Neural cell (in vitro differentiated cells): ENCODE results near the gene YKT6. TPM values are rescaled to one million over a fixed set of nuclear protein-coding genes. Genes with fewer than 3 reads are reported as not detected.

ENCODE experiments used
- H2AFZ ChIP-seq: fragments of 200-600, 300-800 bp; sonication (generic), shearing (Covaris generic); 2 replicates; pipeline ENCODE4 v1.6.0; 2014; ENCODE audit warnings: low read depth, mild to moderate bottlenecking, antibody characterized with exemption, low read length, moderate library complexity
- H3F3A ChIP-seq: fragments of 200-600 bp; shearing (Covaris generic); 2 replicates; pipeline ENCODE4 v1.6.1; 2016; ENCODE audit warnings: mild to moderate bottlenecking, moderate library complexity, mixed read lengths, antibody characterized with exemption, low read length; ENCODE audit not compliant: insufficient read depth, poor library complexity, severe bottlenecking
- H3K27ac ChIP-seq: fragments of 200-600, 300-800 bp; sonication (generic), shearing (Covaris generic); 2 replicates; pipeline ENCODE4 v1.5.1; 2014; ENCODE audit warnings: mild to moderate bottlenecking, low read length, moderate library complexity
- H3K27me3 ChIP-seq: fragments of 300-800, 200-600 bp; sonication (generic), shearing (Covaris generic); 2 replicates; pipeline ENCODE4 v1.6.0; 2014; ENCODE audit warnings: mild to moderate bottlenecking, low read depth, low read length, moderate library complexity; ENCODE audit not compliant: insufficient read depth
- H3K36me3 ChIP-seq: fragments of 300-800, 200-600 bp; sonication (generic), shearing (Covaris generic); 2 replicates; pipeline ENCODE4 v1.5.1; 2014; ENCODE audit warnings: mild to moderate bottlenecking, antibody characterized with exemption, low read length, moderate library complexity; ENCODE audit not compliant: insufficient read depth
- H3K4me2 ChIP-seq: fragments of 300-800, 200-600 bp; sonication (generic), shearing (Covaris generic); 2 replicates; pipeline ENCODE4 v1.6.0; 2014; ENCODE audit warnings: mild to moderate bottlenecking, low read length
- H3K4me3 ChIP-seq: fragments of 300-800, 200-600 bp; sonication (generic), shearing (Covaris generic); 2 replicates; pipeline ENCODE4 v1.5.1; 2014; ENCODE audit warnings: mild to moderate bottlenecking, low read length, moderate library complexity
- H3K79me2 ChIP-seq: fragments of 200-600 bp; shearing (Covaris generic); replicated peaks from 2 replicates; pipeline ENCODE4 v1.6.0; 2014; ENCODE audit warnings: mild to moderate bottlenecking, low read length, moderate library complexity; ENCODE audit not compliant: insufficient read depth
- H3K9ac ChIP-seq: fragments of 300-800, 200-600 bp; sonication (generic), shearing (Covaris generic); 2 replicates; pipeline ENCODE4 v1.6.1; 2016; ENCODE audit warnings: mild to moderate bottlenecking, low read length, mixed read lengths
- H3K9me2 ChIP-seq: fragments of 200-600 bp; shearing (Covaris generic); 2 replicates; pipeline ENCODE4 v1.6.1; 2016; ENCODE audit warnings: mild to moderate bottlenecking, low read length, mixed read lengths; ENCODE audit not compliant: insufficient read depth
- H3K9me3 ChIP-seq: fragments of 200-600, 300-800 bp; sonication (generic), shearing (Covaris generic); 2 replicates; pipeline ENCODE4 v1.6.1; 2016; ENCODE audit warnings: mild to moderate bottlenecking, mixed run types, low read length, moderate library complexity, mixed read lengths
- H4K20me1 ChIP-seq: fragments of 200-600 bp; shearing (Covaris generic); 2 replicates; pipeline ENCODE4 v1.6.1; 2016; ENCODE audit warnings: mild to moderate bottlenecking, mixed run types; ENCODE audit not compliant: insufficient read depth
- CTCF ChIP-seq: fragments of 450-650 bp; IDR thresholded peaks from 2 replicates; pipeline ENCODE4 v1.5.1; 2014; ENCODE audit warnings: antibody characterized with exemption, mild to moderate bottlenecking, moderate library complexity; ENCODE audit not compliant: poor library complexity, severe bottlenecking
- EP300 ChIP-seq: fragments of 450-650 bp; conservative IDR thresholded peaks from 2 replicates; pipeline ENCODE4 v1.6.1; 2014; ENCODE audit warnings: antibody characterized with exemption, mild to moderate bottlenecking, moderate library complexity; ENCODE audit not compliant: poor library complexity, severe bottlenecking
- EZH2 ChIP-seq: fragments of 200-600, 300-800 bp; shearing (Covaris generic), sonication (generic); IDR thresholded peaks from 2 replicates; pipeline ENCODE4 v1.6.1; 2014; ENCODE audit warnings: antibody characterized with exemption, low read length, borderline replicate concordance, mild to moderate bottlenecking; ENCODE audit not compliant: insufficient read depth, poor library complexity, severe bottlenecking
- MXI1 ChIP-seq: fragments of 450-650 bp; conservative IDR thresholded peaks from 2 replicates; pipeline ENCODE4 v1.6.1; 2014; ENCODE audit warnings: antibody characterized with exemption, mild to moderate bottlenecking; ENCODE audit not compliant: poor library complexity, severe bottlenecking
- POLR2AphosphoS5 ChIP-seq: IDR thresholded peaks from 2 replicates; pipeline ENCODE4 v1.6.1; 2012
- RAD21 ChIP-seq: fragments of 450-650 bp; conservative IDR thresholded peaks from 2 replicates; pipeline ENCODE4 v1.6.1; 2014; ENCODE audit warnings: antibody characterized with exemption, mild to moderate bottlenecking, moderate library complexity
- SMC3 ChIP-seq: fragments of 450-650 bp; conservative IDR thresholded peaks from 2 replicates; pipeline ENCODE4 v1.6.1; 2014; ENCODE audit warnings: antibody characterized with exemption, mild to moderate bottlenecking, moderate library complexity; ENCODE audit not compliant: poor library complexity
- TAF1 ChIP-seq: IDR thresholded peaks from 2 replicates; pipeline ENCODE4 v1.6.1; 2012; ENCODE audit warnings: low read depth
- polyA plus RNA-seq: library from polyadenylated mRNA; depleted of rRNA; stranded (reverse); fragments of >200 nt; gene quantifications from 2 replicates; pipeline ENCODE4 v1.2.3, GENCODE V29; 2014
- TF ChIP-seq, protein P1 (sequence below): IDR thresholded peaks from 2 replicates; pipeline ENCODE4 v1.6.1; 2012; ENCODE audit warnings: borderline replicate concordance

YKT6 gene
- polyA plus RNA-seq, 1 donor from 2014 or later: 93.4 TPM

DNA sequence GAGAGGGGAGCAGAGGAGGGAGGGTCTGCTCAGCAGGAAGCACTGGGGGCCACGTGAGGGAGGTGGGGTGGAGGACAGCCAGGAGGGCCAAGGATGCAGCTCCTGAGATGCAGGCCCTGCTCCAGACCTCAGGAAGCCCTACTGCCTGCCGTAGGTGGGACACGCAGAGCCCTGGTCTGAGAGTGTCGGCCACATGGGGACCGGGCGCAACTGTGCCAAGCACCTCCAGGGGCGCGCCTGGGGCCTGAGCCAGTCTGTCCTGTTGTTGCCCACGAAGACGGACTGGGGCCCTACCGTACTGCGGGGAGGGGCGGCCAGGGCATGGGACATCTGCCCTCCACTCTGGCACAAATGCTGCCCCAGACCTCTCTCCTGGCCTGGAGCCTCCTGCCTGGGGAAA, 31.6 kb downstream of the YKT6 start:
- H3K36me3 ChIP-seq: no peaks in the 10 kb centered on the region
- TF ChIP-seq CTCF (no peak), EZH2 (no peak), SMC3 (no peak), RAD21 (no peak)
- TF ChIP-seq, protein P1, sequence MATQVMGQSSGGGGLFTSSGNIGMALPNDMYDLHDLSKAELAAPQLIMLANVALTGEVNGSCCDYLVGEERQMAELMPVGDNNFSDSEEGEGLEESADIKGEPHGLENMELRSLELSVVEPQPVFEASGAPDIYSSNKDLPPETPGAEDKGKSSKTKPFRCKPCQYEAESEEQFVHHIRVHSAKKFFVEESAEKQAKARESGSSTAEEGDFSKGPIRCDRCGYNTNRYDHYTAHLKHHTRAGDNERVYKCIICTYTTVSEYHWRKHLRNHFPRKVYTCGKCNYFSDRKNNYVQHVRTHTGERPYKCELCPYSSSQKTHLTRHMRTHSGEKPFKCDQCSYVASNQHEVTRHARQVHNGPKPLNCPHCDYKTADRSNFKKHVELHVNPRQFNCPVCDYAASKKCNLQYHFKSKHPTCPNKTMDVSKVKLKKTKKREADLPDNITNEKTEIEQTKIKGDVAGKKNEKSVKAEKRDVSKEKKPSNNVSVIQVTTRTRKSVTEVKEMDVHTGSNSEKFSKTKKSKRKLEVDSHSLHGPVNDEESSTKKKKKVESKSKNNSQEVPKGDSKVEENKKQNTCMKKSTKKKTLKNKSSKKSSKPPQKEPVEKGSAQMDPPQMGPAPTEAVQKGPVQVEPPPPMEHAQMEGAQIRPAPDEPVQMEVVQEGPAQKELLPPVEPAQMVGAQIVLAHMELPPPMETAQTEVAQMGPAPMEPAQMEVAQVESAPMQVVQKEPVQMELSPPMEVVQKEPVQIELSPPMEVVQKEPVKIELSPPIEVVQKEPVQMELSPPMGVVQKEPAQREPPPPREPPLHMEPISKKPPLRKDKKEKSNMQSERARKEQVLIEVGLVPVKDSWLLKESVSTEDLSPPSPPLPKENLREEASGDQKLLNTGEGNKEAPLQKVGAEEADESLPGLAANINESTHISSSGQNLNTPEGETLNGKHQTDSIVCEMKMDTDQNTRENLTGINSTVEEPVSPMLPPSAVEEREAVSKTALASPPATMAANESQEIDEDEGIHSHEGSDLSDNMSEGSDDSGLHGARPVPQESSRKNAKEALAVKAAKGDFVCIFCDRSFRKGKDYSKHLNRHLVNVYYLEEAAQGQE: no peak
- H4K20me1 ChIP-seq: no peaks in the 10 kb centered on the region
- no peaks in the 10 kb centered on the region for H3K9me3 ChIP-seq
- H3K79me2 ChIP-seq: no peaks in the 10 kb centered on the region
- H3F3A ChIP-seq: no peaks in the 10 kb centered on the region
- no peak overlapping the region for H3K4me2 ChIP-seq
- H3K27ac ChIP-seq: no peak overlapping the region
- H3K9me2 ChIP-seq: no peaks in the 10 kb centered on the region
- no peaks in the 10 kb centered on the region for H3K27me3 ChIP-seq
- no peak overlapping the region for H3K4me3 ChIP-seq
- H3K9ac ChIP-seq: no peak overlapping the region
- H2AFZ ChIP-seq: no peak overlapping the region

DNA sequence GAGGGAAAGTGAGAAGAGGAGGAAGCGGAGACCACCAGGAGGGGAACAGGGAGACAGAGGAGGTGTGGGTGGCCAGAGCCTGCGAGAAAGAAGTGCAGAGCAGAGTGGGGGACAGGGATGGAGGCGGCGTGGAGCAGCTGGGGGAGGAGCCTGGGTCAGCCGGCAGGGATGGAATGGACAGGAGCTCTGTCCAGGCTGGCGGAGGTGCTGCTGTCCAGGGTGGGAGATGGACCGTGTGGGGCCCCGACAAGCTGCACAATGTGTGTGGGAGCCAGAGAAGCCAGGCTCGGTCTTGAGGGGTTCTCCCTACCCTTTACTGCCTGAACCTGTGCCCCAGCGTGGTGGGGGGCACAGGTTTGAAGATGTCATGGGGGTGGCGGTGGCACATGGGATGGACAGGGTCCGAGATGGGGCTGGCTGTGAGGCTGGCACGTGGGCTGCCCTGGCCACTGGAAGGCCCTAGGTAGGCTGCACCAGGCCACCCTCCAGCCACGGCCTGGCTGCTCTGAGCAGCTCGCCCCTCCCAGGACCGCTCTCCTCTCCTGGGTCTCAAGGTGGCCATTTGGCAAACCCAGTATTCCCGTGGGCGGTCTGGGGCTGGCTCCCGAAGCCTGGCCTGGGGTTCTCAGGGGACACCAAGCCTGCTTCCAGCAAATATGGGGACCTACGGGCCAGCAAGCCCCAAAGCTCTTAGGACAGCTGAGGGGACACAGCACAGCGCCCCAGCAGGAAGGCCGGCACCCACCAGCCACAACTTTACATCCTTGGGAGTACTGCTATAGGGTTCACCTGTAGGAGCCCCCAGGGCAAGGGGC, 32.3 kb downstream of the YKT6 start:
- H4K20me1 ChIP-seq: no peaks in the 10 kb centered on the region
- H3K27ac ChIP-seq: no peak overlapping the region
- H2AFZ ChIP-seq: no peak overlapping the region
- H3K27me3 ChIP-seq: no peaks in the 10 kb centered on the region
- H3K9me2 ChIP-seq: no peaks in the 10 kb centered on the region
- H3K4me2 ChIP-seq: no peak overlapping the region
- no peaks in the 10 kb centered on the region for H3K79me2 ChIP-seq
- TF ChIP-seq POLR2AphosphoS5 (no peak), MXI1 (no peak)
- H3K9ac ChIP-seq: no peak overlapping the region
- no peak overlapping the region for H3K4me3 ChIP-seq
- H3K9me3 ChIP-seq: no peaks in the 10 kb centered on the region
- no peaks in the 10 kb centered on the region for H3K36me3 ChIP-seq
- no peaks in the 10 kb centered on the region for H3F3A ChIP-seq

DNA sequence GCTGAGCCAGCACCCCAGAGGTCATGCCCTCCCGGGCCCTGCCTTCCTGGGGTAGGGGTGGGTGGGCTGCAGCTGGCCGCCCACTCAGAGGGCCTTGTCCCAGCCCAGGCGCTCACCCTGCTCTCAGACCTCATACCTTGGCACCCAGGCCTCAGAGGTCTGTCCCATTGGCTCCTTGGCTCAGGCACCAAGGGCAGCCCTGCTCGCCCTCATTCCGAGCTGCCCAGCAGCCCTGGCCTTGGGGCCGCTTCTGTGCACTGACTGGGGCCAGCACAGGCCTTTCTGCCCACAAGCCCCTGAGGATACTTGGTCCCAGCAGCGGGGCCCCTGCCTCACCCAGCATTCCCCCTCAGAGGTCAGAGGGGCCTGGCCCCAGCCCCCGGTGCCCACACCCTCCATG, 34.3 kb downstream of the YKT6 start:
- Histone ChIP-seq H3K36me3 (no peaks in the 10 kb centered on the region), H2AFZ (no peak overlapping the region), H3F3A (no peaks in the 10 kb centered on the region), H3K9ac (no peak overlapping the region), H3K4me2 (no peak overlapping the region), H3K9me2 (no peaks in the 10 kb centered on the region), H3K79me2 (no peaks in the 10 kb centered on the region), H4K20me1 (no peaks in the 10 kb centered on the region), H3K27me3 (no peaks in the 10 kb centered on the region), H3K9me3 (no peaks in the 10 kb centered on the region), H3K4me3 (no peak overlapping the region), H3K27ac (no peak overlapping the region)
- no peak for TF ChIP-seq SMC3
- TF ChIP-seq RAD21: no peak
- TF ChIP-seq MXI1: no peak
- TF ChIP-seq CTCF: no peak
- no peak for TF ChIP-seq POLR2AphosphoS5
- no peak for TF ChIP-seq EZH2
- TF ChIP-seq TAF1: no peak
- TF ChIP-seq EP300: no peak
- TF ChIP-seq, protein P1: no peak
